Ectodermal cell (in vitro differentiated cells): ENCODE data around the gene MIPOL1.

Experiments
- H3K27ac ChIP-seq: 2 replicates; pipeline ENCODE4 v1.7.0; 2013; ENCODE audit warnings: mild to moderate bottlenecking, low read depth, low read length; ENCODE audit not compliant: insufficient read depth, poor library complexity, severe bottlenecking
- H3K27me3 ChIP-seq: 2 replicates; pipeline ENCODE4 v1.7.0; 2013; ENCODE audit warnings: mild to moderate bottlenecking, low read length; ENCODE audit not compliant: insufficient read depth, control insufficient read depth, poor library complexity, severe bottlenecking
- H3K36me3 ChIP-seq: one replicate; pipeline ENCODE4 v1.7.0; 2013; ENCODE audit warnings: low read length; ENCODE audit not compliant: control insufficient read depth, insufficient read depth
- H3K4me1 ChIP-seq: one replicate; pipeline ENCODE4 v1.7.0; 2013; ENCODE audit warnings: low read length; ENCODE audit not compliant: control insufficient read depth, insufficient read depth
- H3K4me3 ChIP-seq: 2 replicates; pipeline ENCODE4 v1.7.0; 2013; ENCODE audit warnings: low read depth, low read length, control low read depth; ENCODE audit not compliant: insufficient read depth
- H3K9me3 ChIP-seq: 2 replicates; pipeline ENCODE4 v1.7.0; 2013; ENCODE audit warnings: mild to moderate bottlenecking, low read length, moderate library complexity; ENCODE audit not compliant: control insufficient read depth
- WGBS, 2 experiments: methylation state at CpG; one replicate each; pipeline ENCODE4 v1.1.7; 2013; ENCODE audit warnings: missing lambda C conversion rate in 2 of 2; 5-methylcytosine and 5-hydroxymethylcytosine counted together

The MIPOL1 gene

DNA sequence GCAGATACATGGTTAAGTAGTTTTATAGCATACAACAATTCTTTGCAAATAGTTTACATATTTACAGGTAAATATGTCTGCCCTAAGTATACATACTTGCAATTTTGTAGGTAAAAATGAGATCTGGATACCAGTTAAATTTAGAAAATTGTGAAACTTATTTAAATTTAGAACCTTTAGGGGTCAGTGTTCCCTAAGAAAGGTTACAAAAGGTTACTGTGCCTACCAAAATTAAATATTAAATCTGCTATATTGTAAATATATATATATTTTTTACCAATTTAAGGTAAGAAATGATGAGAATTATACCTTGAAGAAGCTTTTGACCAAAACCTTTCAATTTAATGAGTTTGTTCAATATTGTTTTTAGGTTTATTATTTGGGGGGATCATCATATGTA, 54.0 kb downstream of the MIPOL1 start:
- no peak overlapping the region for H3K27ac ChIP-seq
- H3K4me3 ChIP-seq, result no peak overlapping the region
- H3K4me1 ChIP-seq, result no peaks in the 10 kb centered on the region
- no peaks in the 10 kb centered on the region for H3K36me3 ChIP-seq
- H3K27me3 ChIP-seq, result no peaks in the 10 kb centered on the region
- no peaks in the 10 kb centered on the region for H3K9me3 ChIP-seq

DNA sequence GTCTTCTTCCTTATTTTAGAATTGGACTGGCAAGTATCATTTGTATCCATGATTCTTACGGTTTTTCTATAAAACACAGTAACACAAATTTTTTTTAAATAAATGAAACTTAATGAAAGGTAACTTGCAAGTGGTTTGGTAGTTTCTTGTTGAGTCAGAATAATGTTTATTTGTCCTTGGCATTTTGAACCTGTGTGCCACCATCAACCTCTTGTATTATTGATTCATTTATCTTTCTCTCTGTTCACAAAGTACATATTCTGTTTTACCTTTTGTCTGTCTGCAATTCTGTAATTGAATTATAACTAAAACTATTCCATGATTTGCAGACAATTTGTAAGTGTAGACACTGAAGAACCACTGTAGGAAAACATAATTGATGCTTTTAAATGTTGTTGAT, 54.7 kb downstream of the MIPOL1 start:
- WGBS, 2 experiments, result no CpG with 5 or more reads among the region's 1 CpG

DNA sequence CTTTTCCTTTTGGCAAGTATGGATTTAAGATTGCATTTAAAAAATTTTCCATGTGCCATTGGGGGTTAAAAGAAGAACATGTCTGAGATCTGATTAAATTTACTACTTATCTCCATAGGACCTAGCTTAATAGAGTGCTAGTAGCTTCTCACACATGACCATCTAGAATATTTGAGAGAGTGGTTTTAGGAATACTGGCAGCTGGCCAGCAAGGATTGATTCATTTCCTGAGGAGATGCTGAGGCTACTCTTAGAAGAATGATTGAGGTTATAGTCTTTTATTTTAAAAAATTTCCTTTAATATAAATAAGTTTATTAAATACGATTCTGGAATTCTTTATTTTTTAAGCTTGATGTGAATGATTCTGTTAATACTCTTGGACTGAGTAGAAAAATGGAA, 56.2 kb downstream of the MIPOL1 start:
- no peaks in the 10 kb centered on the region for H3K36me3 ChIP-seq
- H3K27me3 ChIP-seq, result no peaks in the 10 kb centered on the region
- no peak overlapping the region for H3K4me3 ChIP-seq
- H3K27ac ChIP-seq, result no peak overlapping the region
- 100% methylated on average over 1 of the region's 1 CpG; no CpG with 5 or more reads in 1 of the 2 experiments for WGBS, 2 experiments
- H3K9me3 ChIP-seq, result no peaks in the 10 kb centered on the region
- no peaks in the 10 kb centered on the region for H3K4me1 ChIP-seq

More for the DNA sequence above, 54.7 kb downstream of the MIPOL1 start:
- H3K4me3 ChIP-seq, result no peak overlapping the region
- no peak overlapping the region for H3K27ac ChIP-seq
- H3K36me3 ChIP-seq, result no peaks in the 10 kb centered on the region
- no peaks in the 10 kb centered on the region for H3K27me3 ChIP-seq
- no peaks in the 10 kb centered on the region for H3K9me3 ChIP-seq
- no peaks in the 10 kb centered on the region for H3K4me1 ChIP-seq

DNA sequence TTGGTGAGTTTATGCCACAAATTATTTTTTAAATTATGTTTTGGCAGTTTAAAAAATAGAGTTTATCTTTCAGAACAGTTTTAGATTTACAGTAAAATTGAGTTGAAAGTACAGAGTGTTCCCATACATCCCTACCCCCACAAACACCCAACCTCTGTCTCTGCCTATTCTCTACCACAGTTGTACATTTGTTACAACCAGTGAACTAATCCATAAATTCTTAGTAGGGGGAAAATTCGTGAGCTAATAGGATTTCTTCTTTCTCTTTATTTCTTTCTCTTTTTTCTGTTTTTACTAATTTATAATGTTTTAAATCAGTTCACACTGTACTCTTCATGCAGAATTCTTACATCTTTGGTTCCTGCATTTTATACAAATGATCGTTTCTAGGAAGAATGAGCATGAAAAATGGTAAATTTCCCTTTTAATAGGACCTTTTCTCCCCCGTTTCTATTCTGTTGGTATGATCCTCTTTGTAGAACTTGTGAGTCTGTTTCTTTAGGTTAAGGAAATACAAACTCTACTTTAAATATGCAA, 56.7 kb downstream of the MIPOL1 start:
- 83 to 93% methylated on average over 2 of the region's 3 CpGs for WGBS, 2 experiments
- no peaks in the 10 kb centered on the region for H3K27me3 ChIP-seq

DNA sequence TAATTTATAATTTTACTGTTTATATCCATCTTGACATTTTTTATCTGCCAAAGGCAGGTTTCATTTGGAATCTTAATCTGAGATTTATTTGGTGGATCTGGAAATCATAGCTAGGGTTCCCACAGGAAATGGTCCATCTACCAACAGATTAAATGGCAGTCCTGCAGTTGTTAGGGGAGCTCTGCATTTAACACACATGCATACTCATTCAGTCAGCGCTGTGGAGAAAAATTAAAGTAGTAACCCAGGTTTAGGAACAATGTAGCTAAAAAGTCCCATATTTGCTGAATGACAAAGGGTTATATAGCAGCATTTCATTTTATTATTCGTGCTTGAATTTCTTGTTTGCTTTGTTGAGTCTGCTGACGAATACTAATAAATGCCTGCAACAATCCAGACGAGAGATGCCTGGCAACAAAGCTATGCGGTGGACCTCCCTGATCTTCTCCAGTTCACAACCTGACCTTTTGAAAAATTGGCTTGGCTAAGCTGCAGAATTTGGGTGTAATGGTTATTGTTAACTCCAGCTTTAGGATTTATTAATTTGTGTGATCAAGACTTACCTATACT, 59.8 kb downstream of the MIPOL1 start:
- no peaks in the 10 kb centered on the region for H3K4me1 ChIP-seq
- no peaks in the 10 kb centered on the region for H3K36me3 ChIP-seq
- no peak overlapping the region for H3K27ac ChIP-seq
- H3K4me3 ChIP-seq, result no peak overlapping the region
- no peaks in the 10 kb centered on the region for H3K9me3 ChIP-seq
- 84 to 85% methylated on average over 5 of the region's 5 CpGs for WGBS, 2 experiments
- no peaks in the 10 kb centered on the region for H3K27me3 ChIP-seq

More for the DNA sequence above, 56.7 kb downstream of the MIPOL1 start:
- H3K27ac ChIP-seq, result no peak overlapping the region
- H3K4me1 ChIP-seq, result no peaks in the 10 kb centered on the region
- H3K36me3 ChIP-seq, result no peaks in the 10 kb centered on the region
- no peaks in the 10 kb centered on the region for H3K9me3 ChIP-seq
- H3K4me3 ChIP-seq, result no peak overlapping the region

DNA sequence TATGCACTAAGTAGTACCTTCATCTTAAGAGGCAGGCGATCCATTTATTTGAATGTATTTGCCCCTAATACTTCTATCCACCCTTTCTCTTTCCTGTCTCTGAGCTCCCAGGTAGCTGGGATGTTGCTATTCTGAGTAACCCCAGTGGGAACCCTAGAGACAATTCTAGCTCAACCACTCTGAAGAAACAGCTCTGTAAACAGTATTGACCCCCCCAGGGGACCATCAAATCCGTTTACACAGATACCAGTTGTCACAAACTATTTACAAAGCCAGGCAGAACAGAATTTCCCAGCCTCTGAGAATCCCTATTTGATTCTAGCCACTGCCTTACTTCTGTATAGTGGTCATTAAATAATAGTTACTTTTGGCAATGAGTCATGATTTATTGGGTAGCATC, 64.9 kb downstream of the MIPOL1 start:
- Histone ChIP-seq H3K4me3 (no peak overlapping the region), H3K27me3 (no peaks in the 10 kb centered on the region), H3K9me3 (no peaks in the 10 kb centered on the region), H3K27ac (no peak overlapping the region), H3K36me3 (no peaks in the 10 kb centered on the region), H3K4me1 (no peaks in the 10 kb centered on the region)
- WGBS, 2 experiments, result 46 to 51% methylated on average over 2 of the region's 2 CpGs

DNA sequence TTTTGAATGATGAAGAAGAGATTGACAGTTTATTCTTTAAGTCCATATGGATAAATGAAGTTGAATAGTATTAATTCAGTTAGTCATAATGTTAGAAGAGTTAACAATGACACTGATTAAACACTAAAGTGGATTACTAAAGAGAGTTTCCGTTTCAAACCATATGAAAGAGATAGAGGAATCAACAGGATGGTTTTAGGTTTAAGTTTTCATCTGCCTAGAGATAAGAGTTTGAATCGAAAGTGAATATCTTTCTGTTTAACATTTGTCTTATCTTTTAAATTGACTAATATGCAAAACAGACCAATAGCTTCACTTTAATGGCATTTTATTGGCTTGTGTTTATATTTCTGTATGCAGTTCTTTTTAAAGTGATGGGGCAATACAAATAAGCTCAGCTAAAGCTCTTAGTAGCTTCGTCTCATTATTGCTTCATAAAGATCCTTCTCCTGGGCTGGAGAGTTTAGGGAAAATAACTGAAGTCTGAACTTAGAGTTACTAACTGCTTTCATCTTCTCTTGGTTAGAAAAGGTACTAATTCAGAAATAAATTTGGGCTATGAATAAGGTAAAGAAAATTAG, 66.0 kb downstream of the MIPOL1 start:
- no peak overlapping the region for H3K27ac ChIP-seq
- 70 to 80% methylated on average over 1 to 2 of the region's 3 CpGs for WGBS, 2 experiments
- H3K27me3 ChIP-seq, result no peaks in the 10 kb centered on the region
- H3K36me3 ChIP-seq, result no peaks in the 10 kb centered on the region
- H3K4me1 ChIP-seq, result no peaks in the 10 kb centered on the region
- H3K4me3 ChIP-seq, result no peak overlapping the region
- H3K9me3 ChIP-seq, result no peaks in the 10 kb centered on the region

DNA sequence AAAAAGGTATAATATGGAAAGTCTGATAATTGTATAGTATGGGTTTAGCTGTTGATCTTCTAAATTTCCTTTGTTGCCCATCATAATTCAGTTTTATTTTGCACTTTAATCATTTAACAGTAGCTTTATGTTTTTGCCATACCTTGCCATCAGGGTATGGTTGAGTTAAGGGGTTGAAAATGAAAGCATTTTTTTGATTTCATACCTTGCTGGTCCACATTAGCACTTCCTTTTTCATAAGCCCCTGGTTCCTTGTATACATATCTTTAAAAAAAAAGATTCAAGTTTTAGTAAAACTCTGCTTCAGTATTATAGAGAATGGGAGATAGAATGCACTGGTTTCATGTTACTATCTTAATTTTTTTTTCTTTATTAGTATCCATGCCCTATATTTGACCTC, 71.1 kb downstream of the MIPOL1 start:
- no peaks in the 10 kb centered on the region for H3K36me3 ChIP-seq
- no peak overlapping the region for H3K27ac ChIP-seq

DNA sequence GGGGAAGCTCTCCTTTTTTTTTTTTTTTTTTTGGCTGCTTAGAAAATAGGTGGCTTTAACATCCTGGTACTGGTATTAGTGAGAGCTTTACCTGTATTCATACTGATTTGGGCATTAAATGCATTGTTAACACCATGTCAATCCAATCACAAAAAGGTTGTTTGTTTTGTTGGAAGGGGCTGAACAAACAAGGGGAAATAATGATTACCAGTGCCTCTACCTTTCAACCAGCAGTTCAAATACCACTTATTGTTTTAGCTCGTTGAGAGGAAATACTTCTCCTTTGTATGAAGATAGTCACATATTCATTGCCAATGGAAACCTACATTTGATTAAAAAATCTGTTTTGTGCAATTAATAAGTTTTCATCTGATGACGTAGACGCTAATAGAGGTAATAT, 72.9 kb downstream of the MIPOL1 start:
- WGBS, 2 experiments, result 89 to 92% methylated on average over 2 to 3 of the region's 3 CpGs
- Histone ChIP-seq H3K36me3 (no peaks in the 10 kb centered on the region), H3K4me3 (no peak overlapping the region), H3K27ac (no peak overlapping the region), H3K9me3 (no peaks in the 10 kb centered on the region), H3K27me3 (no peaks in the 10 kb centered on the region), H3K4me1 (no peaks in the 10 kb centered on the region)

More for the DNA sequence above, 71.1 kb downstream of the MIPOL1 start:
- Histone ChIP-seq H3K4me1 (no peaks in the 10 kb centered on the region), H3K4me3 (no peak overlapping the region), H3K9me3 (no peaks in the 10 kb centered on the region), H3K27me3 (no peaks in the 10 kb centered on the region)

DNA sequence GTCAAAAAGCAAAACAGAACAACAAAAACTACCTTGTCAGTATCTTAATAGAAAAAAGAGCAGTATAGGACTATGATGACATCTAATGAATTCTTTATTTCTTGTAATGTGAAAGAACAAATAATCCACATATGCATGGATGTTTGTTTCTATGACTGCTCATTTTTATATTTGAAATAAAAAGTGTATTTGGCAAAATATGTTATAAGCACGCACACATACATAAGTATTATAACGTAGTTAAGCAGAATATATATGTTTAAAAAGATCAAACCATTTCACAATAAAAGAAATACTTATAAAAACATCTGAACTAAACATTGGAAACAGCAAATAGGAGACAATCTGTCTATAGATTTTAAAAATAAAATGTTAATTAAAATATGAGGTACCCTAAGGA, 74.8 kb downstream of the MIPOL1 start:
- Histone ChIP-seq H3K4me1 (no peaks in the 10 kb centered on the region), H3K9me3 (no peaks in the 10 kb centered on the region), H3K27ac (no peak overlapping the region), H3K36me3 (no peaks in the 10 kb centered on the region), H3K27me3 (no peaks in the 10 kb centered on the region), H3K4me3 (no peak overlapping the region)
- no CpG with 5 or more reads among the region's 2 CpGs for WGBS, 2 experiments
